HL-60 (cell line): ENCODE data around the gene IWS1.

Source experiments
- DNase-seq, 2 experiments: peaks; one replicate each; pipeline ENCODE4 v3.0.0-alpha.2; 2010 to 2020; ENCODE audit warnings: low read depth in 1 of 2, low spot score in 1 of 2
- H3K27ac ChIP-seq: fragments of 250-450 bp; sonication (Bioruptor Pico); replicated peaks from 2 replicates; pipeline ENCODE4 v1.5.1; 2020; ENCODE audit warnings: mild to moderate bottlenecking, moderate library complexity
- H3K27me3 ChIP-seq: fragments of 250-450 bp; sonication (Bioruptor Pico); 2 replicates; pipeline ENCODE4 v1.5.1; 2021; ENCODE audit warnings: mild to moderate bottlenecking, moderate library complexity; ENCODE audit not compliant: insufficient read depth, poor library complexity, severe bottlenecking
- H3K4me3 ChIP-seq: replicated peaks from 2 replicates; pipeline ENCODE4 v1.5.1; 2011; ENCODE audit warnings: mild to moderate bottlenecking, control low read depth, low read length; ENCODE audit not compliant: insufficient read depth
- CTCF ChIP-seq: IDR thresholded peaks from one replicate; pipeline ENCODE4 v1.5.1; 2011; ENCODE audit warnings: low read length, control low read depth, inconsistent platforms; ENCODE audit not compliant: insufficient read depth
- GABPA ChIP-seq: IDR thresholded peaks from 2 replicates; pipeline ENCODE4 v1.6.1; 2012; ENCODE audit warnings: low read depth
- POLR2AphosphoS5 ChIP-seq: IDR thresholded peaks from 2 replicates; pipeline ENCODE4 v1.6.1; 2012; ENCODE audit warnings: low read depth
- SPI1 ChIP-seq: IDR thresholded peaks from 2 replicates; pipeline ENCODE4 v1.6.1; 2012; ENCODE audit warnings: low read depth, mild to moderate bottlenecking, borderline replicate concordance
- TF ChIP-seq, protein P1 (sequence below): IDR thresholded peaks from 2 replicates; pipeline ENCODE4 v1.6.1; 2012; ENCODE audit warnings: low read depth; ENCODE audit not compliant: insufficient replicate concordance

Gene IWS1

DNA sequence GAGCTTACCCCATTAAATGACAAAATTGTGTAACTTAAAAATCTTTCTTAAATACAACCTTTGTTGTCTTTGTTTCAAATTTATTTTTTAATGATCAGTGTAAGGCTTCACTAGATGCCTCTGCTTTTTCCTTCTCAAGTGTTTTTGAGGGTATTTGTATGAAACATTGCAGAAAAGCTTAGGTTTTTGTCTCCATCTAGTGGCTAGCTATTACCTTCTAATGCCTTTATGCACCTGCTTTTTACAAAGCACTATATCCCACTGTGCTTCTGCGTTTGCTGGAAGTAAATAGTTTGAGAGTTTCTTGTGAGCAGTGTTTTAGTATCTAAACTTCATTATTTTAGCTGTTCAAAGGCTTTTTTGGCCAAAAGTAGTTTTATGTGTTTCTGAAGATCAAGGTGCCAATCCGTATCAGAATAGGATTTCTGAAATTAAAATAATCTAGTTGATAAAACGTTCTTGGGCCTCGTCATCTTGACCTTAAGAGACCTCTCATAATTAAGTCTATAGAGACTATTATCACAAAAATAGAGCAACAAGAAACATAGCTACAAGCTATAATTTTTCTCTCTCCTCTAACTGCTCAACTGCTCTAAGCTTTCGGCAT lies 47.0 kb downstream of the IWS1 start:
- Histone ChIP-seq H3K4me3 (no peak overlapping the region), H3K27me3 (no peaks in the 10 kb centered on the region), H3K27ac (no peak overlapping the region)
- peak; percentile 12 to 14 for DNase-seq
- no peak for TF ChIP-seq SPI1
- peak; percentile 35 for TF ChIP-seq CTCF

GRCh38 chr2:127475788-127476187 lies 50.5 kb downstream of the IWS1 start:
- TF ChIP-seq, protein P1, sequence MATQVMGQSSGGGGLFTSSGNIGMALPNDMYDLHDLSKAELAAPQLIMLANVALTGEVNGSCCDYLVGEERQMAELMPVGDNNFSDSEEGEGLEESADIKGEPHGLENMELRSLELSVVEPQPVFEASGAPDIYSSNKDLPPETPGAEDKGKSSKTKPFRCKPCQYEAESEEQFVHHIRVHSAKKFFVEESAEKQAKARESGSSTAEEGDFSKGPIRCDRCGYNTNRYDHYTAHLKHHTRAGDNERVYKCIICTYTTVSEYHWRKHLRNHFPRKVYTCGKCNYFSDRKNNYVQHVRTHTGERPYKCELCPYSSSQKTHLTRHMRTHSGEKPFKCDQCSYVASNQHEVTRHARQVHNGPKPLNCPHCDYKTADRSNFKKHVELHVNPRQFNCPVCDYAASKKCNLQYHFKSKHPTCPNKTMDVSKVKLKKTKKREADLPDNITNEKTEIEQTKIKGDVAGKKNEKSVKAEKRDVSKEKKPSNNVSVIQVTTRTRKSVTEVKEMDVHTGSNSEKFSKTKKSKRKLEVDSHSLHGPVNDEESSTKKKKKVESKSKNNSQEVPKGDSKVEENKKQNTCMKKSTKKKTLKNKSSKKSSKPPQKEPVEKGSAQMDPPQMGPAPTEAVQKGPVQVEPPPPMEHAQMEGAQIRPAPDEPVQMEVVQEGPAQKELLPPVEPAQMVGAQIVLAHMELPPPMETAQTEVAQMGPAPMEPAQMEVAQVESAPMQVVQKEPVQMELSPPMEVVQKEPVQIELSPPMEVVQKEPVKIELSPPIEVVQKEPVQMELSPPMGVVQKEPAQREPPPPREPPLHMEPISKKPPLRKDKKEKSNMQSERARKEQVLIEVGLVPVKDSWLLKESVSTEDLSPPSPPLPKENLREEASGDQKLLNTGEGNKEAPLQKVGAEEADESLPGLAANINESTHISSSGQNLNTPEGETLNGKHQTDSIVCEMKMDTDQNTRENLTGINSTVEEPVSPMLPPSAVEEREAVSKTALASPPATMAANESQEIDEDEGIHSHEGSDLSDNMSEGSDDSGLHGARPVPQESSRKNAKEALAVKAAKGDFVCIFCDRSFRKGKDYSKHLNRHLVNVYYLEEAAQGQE, result no peak
- TF ChIP-seq CTCF, result no peak
- no peak for TF ChIP-seq POLR2AphosphoS5
- no peak for TF ChIP-seq SPI1
- Histone ChIP-seq H3K4me3 (no peak overlapping the region), H3K27ac (no peak overlapping the region), H3K27me3 (no peaks in the 10 kb centered on the region)
- no peak for DNase-seq

DNA sequence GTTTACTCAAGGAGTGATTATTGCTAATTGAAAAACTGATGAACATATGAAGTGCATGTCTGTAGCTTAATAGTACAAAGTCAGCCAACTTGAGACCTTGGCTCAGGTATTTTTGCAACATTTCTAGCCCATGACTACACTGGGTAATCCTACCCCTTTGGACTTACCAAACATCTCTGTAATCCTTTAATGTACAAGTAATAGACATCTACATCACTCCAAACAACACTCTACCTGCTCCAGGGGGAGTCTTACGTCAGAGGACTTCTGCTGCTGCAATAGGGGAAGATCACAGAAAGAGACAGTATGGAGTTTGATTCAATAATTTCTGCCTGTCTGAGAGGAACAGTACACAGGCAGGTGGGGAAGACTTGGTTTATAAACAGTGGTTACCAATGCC lies 54.0 kb downstream of the IWS1 start:
- no peak overlapping the region for H3K27ac ChIP-seq
- no peak for TF ChIP-seq CTCF
- no peak for TF ChIP-seq POLR2AphosphoS5
- TF ChIP-seq, protein P1, result no peak
- no peak for TF ChIP-seq GABPA
- no peak for TF ChIP-seq SPI1

GRCh38 chr2:127471286-127471988 lies 54.9 kb downstream of the IWS1 start:
- no peak overlapping the region for H3K27ac ChIP-seq
- TF ChIP-seq GABPA, result no peak
- TF ChIP-seq, protein P1, result no peak
- TF ChIP-seq SPI1, result no peak
- no peak for TF ChIP-seq POLR2AphosphoS5
- no peak for TF ChIP-seq CTCF
- H3K27me3 ChIP-seq, result no peaks in the 10 kb centered on the region
- DNase-seq, result no peak
- no peak overlapping the region for H3K4me3 ChIP-seq

More for the DNA sequence above, 54.0 kb downstream of the IWS1 start:
- no peak overlapping the region for H3K4me3 ChIP-seq
- H3K27me3 ChIP-seq, result no peaks in the 10 kb centered on the region
- DNase-seq, result no peak
